Karpas-422 (cell line): ENCODE measurements around the gene LRRIQ1. TPM values are rescaled to one million over a fixed set of nuclear protein-coding genes. Genes with fewer than 3 reads are reported as not detected.

Experiments used
- DNase-seq: peaks from one replicate; pipeline ENCODE4 v3.0.0-alpha.2; 2015
- H2AFZ ChIP-seq: fragments of 200-600 bp; sonication (generic); 2 replicates; pipeline ENCODE4 v1.6.1; 2014; ENCODE audit warnings: antibody characterized with exemption, low read length, mixed read lengths
- H3K27ac ChIP-seq: fragments of 200-600 bp; sonication (generic); 2 replicates; pipeline ENCODE4 v1.5.1; 2014; ENCODE audit warnings: mild to moderate bottlenecking, low read length, moderate library complexity
- H3K27me3 ChIP-seq: fragments of 200-600 bp; sonication (generic); 2 replicates; pipeline ENCODE4 v1.6.1; 2014; ENCODE audit warnings: low read length, mixed read lengths
- H3K36me3 ChIP-seq: fragments of 200-600 bp; sonication (generic); 2 replicates; pipeline ENCODE4 v1.6.1; 2014; ENCODE audit warnings: low read length, mixed read lengths; ENCODE audit not compliant: insufficient read depth
- H3K4me1 ChIP-seq: fragments of 200-600 bp; sonication (generic); 2 replicates; pipeline ENCODE4 v1.6.1; 2014; ENCODE audit warnings: mild to moderate bottlenecking, low read length, mixed read lengths
- H3K4me2 ChIP-seq: fragments of 200-600 bp; sonication (generic); 2 replicates; pipeline ENCODE4 v1.6.1; 2014; ENCODE audit warnings: low read length, low read depth, mild to moderate bottlenecking; ENCODE audit not compliant: poor library complexity, severe bottlenecking
- H3K4me3 ChIP-seq: fragments of 200-600 bp; sonication (generic); 2 replicates; pipeline ENCODE4 v1.5.1; 2014; ENCODE audit warnings: mild to moderate bottlenecking, antibody characterized with exemption, low read length, mixed read lengths
- H3K79me2 ChIP-seq: fragments of 200-600 bp; sonication (generic); 2 replicates; pipeline ENCODE4 v1.6.1; 2014; ENCODE audit warnings: mild to moderate bottlenecking, low read length, mixed read lengths
- H3K9ac ChIP-seq: fragments of 200-600 bp; sonication (generic); 2 replicates; pipeline ENCODE4 v1.6.0; 2014; ENCODE audit warnings: low read length
- H3K9me2 ChIP-seq: fragments of 200-600 bp; sonication (generic), shearing (Covaris generic); replicated peaks from 2 replicates; pipeline ENCODE4 v1.6.0; 2014; ENCODE audit warnings: mild to moderate bottlenecking, low read length, moderate library complexity; ENCODE audit not compliant: insufficient read depth
- H3K9me3 ChIP-seq: fragments of 300-700, 200-600 bp; sonication (generic); 2 replicates; pipeline ENCODE4 v1.6.1; 2014; ENCODE audit warnings: low read length, mixed read lengths
- H4K20me1 ChIP-seq: fragments of 200-600 bp; sonication (generic); 2 replicates; pipeline ENCODE4 v1.6.1; 2014; ENCODE audit warnings: mild to moderate bottlenecking, antibody characterized with exemption, low read length, low read depth; ENCODE audit not compliant: insufficient read depth
- total RNA-seq: library from RNA; depleted of rRNA; stranded (reverse); fragments of >200 nt; shearing (Covaris generic); gene quantifications from 2 replicates; pipeline ENCODE4 v1.2.3, GENCODE V29; 2014; ENCODE audit warnings: low replicate concordance

The LRRIQ1 gene
- total RNA-seq, 1 experiment from 2014 or later: not detected

- Histone ChIP-seq H4K20me1 (no peaks in the 10 kb centered on the region), H2AFZ (no peak overlapping the region), H3K9me2 (no peaks in the 10 kb centered on the region), H3K79me2 (no peaks in the 10 kb centered on the region), H3K27ac (no peak overlapping the region), H3K36me3 (no peaks in the 10 kb centered on the region), H3K27me3 (no peaks in the 10 kb centered on the region), H3K9me3 (no peaks in the 10 kb centered on the region; the same call in 1 of the 2 replicates), H3K9ac (no peak overlapping the region), H3K4me2 (no peak overlapping the region), H3K4me3 (no peak overlapping the region), H3K4me1 (no peaks in the 10 kb centered on the region)
- DNase-seq: no peak
These were observed 18.1 kb upstream of the LRRIQ1 start for GRCh38 chr12:85018098-85018497.

- no peak overlapping the region for H3K9ac ChIP-seq
- no peaks in the 10 kb centered on the region for H3K36me3 ChIP-seq
- no peaks in the 10 kb centered on the region for H3K9me2 ChIP-seq
- no peaks in the 10 kb centered on the region for H3K9me3 ChIP-seq
- no peaks in the 10 kb centered on the region for H3K27me3 ChIP-seq
- H3K79me2 ChIP-seq: no peaks in the 10 kb centered on the region
- no peak overlapping the region for H3K4me3 ChIP-seq
- H4K20me1 ChIP-seq: no peaks in the 10 kb centered on the region
- H3K27ac ChIP-seq: no peak overlapping the region
- no peak overlapping the region for H2AFZ ChIP-seq
- DNase-seq: peak; percentile 68
- no peak overlapping the region for H3K4me2 ChIP-seq
- no peaks in the 10 kb centered on the region for H3K4me1 ChIP-seq
These were observed 6.7 kb upstream of the LRRIQ1 start for GRCh38 chr12:85029456-85029855.

GRCh38 chr12:85036733-85037132, 582 bp downstream of the LRRIQ1 start:
- Histone ChIP-seq H3K9me3 (no peaks in the 10 kb centered on the region), H2AFZ (no peak overlapping the region), H4K20me1 (no peaks in the 10 kb centered on the region), H3K27me3 (no peaks in the 10 kb centered on the region), H3K36me3 (no peaks in the 10 kb centered on the region), H3K4me2 (no peak overlapping the region), H3K4me1 (no peaks in the 10 kb centered on the region), H3K9me2 (no peaks in the 10 kb centered on the region), H3K27ac (no peak overlapping the region), H3K9ac (no peak overlapping the region), H3K79me2 (no peaks in the 10 kb centered on the region), H3K4me3 (no peak overlapping the region)
- no peak for DNase-seq

GRCh38 chr12:85041395-85041794, 5.2 kb downstream of the LRRIQ1 start:
- DNase-seq: no peak
- Histone ChIP-seq H3K9me2 (no peaks in the 10 kb centered on the region), H2AFZ (no peak overlapping the region), H3K9ac (no peak overlapping the region), H3K27me3 (no peaks in the 10 kb centered on the region), H4K20me1 (no peaks in the 10 kb centered on the region), H3K4me1 (no peaks in the 10 kb centered on the region), H3K4me2 (no peak overlapping the region), H3K36me3 (no peaks in the 10 kb centered on the region), H3K9me3 (no peaks in the 10 kb centered on the region), H3K4me3 (no peak overlapping the region), H3K27ac (no peak overlapping the region), H3K79me2 (no peaks in the 10 kb centered on the region)

- Histone ChIP-seq H3K4me2 (no peak overlapping the region), H4K20me1 (no peaks in the 10 kb centered on the region), H2AFZ (no peak overlapping the region), H3K79me2 (no peaks in the 10 kb centered on the region), H3K9ac (no peak overlapping the region), H3K36me3 (no peaks in the 10 kb centered on the region), H3K27ac (no peak overlapping the region), H3K9me3 (no peaks in the 10 kb centered on the region), H3K4me1 (no peaks in the 10 kb centered on the region), H3K4me3 (no peak overlapping the region), H3K9me2 (no peaks in the 10 kb centered on the region), H3K27me3 (no peaks in the 10 kb centered on the region)
- no peak for DNase-seq
These were observed 7.7 kb downstream of the LRRIQ1 start for GRCh38 chr12:85043829-85044228.

- Histone ChIP-seq H3K4me1 (peaks cover 38% of the 10 kb centered on the region), H3K36me3 (no peaks in the 10 kb centered on the region), H3K9ac (no peak overlapping the region), H3K9me2 (no peaks in the 10 kb centered on the region), H3K4me3 (no peak overlapping the region), H3K27ac (no peak overlapping the region), H3K9me3 (no peaks in the 10 kb centered on the region), H3K4me2 (no peak overlapping the region), H2AFZ (no peak overlapping the region), H3K27me3 (no peaks in the 10 kb centered on the region), H3K79me2 (no peaks in the 10 kb centered on the region), H4K20me1 (no peaks in the 10 kb centered on the region)
- peak; percentile 84 for DNase-seq
These were observed 21.3 kb downstream of the LRRIQ1 start for GRCh38 chr12:85057370-85057963.

GRCh38 chr12:85058339-85058738, 22.2 kb downstream of the LRRIQ1 start:
- Histone ChIP-seq H3K9me3 (no peaks in the 10 kb centered on the region), H4K20me1 (no peaks in the 10 kb centered on the region), H3K9ac (no peak overlapping the region), H3K9me2 (no peaks in the 10 kb centered on the region), H3K4me2 (no peak overlapping the region), H3K4me3 (no peak overlapping the region), H3K27me3 (no peaks in the 10 kb centered on the region), H3K36me3 (no peaks in the 10 kb centered on the region), H2AFZ (no peak overlapping the region), H3K4me1 (peaks cover 38% of the 10 kb centered on the region), H3K79me2 (no peaks in the 10 kb centered on the region), H3K27ac (no peak overlapping the region)
- DNase-seq: peak; percentile 45

GRCh38 chr12:85059594-85059993, 23.4 kb downstream of the LRRIQ1 start:
- H3K9ac ChIP-seq: no peak overlapping the region
- no peaks in the 10 kb centered on the region for H3K9me2 ChIP-seq
- H2AFZ ChIP-seq: no peak overlapping the region
- peak overlapping the region; percentile 39 for H3K4me2 ChIP-seq
- H3K36me3 ChIP-seq: no peaks in the 10 kb centered on the region
- DNase-seq: no peak
- H3K27ac ChIP-seq: no peak overlapping the region
- peak overlapping the region; percentile 45 for H3K4me3 ChIP-seq
- peaks cover 38% of the 10 kb centered on the region for H3K4me1 ChIP-seq
- H3K79me2 ChIP-seq: no peaks in the 10 kb centered on the region
- no peaks in the 10 kb centered on the region for H4K20me1 ChIP-seq
- H3K27me3 ChIP-seq: no peaks in the 10 kb centered on the region
- H3K9me3 ChIP-seq: no peaks in the 10 kb centered on the region
